Activated CD8-positive, alpha-beta memory T cell treated with anti-CD3 and anti-CD28 coated beads, Interleukin-2, amount 50 U/mL, for 4 hours (primary cell): Measurements from ENCODE around the gene RPL28.

ENCODE experiments used
- DNase-seq: peaks from one replicate; pipeline ENCODE4 v3.0.0-alpha.2; 2020

The RPL28 gene

DNA sequence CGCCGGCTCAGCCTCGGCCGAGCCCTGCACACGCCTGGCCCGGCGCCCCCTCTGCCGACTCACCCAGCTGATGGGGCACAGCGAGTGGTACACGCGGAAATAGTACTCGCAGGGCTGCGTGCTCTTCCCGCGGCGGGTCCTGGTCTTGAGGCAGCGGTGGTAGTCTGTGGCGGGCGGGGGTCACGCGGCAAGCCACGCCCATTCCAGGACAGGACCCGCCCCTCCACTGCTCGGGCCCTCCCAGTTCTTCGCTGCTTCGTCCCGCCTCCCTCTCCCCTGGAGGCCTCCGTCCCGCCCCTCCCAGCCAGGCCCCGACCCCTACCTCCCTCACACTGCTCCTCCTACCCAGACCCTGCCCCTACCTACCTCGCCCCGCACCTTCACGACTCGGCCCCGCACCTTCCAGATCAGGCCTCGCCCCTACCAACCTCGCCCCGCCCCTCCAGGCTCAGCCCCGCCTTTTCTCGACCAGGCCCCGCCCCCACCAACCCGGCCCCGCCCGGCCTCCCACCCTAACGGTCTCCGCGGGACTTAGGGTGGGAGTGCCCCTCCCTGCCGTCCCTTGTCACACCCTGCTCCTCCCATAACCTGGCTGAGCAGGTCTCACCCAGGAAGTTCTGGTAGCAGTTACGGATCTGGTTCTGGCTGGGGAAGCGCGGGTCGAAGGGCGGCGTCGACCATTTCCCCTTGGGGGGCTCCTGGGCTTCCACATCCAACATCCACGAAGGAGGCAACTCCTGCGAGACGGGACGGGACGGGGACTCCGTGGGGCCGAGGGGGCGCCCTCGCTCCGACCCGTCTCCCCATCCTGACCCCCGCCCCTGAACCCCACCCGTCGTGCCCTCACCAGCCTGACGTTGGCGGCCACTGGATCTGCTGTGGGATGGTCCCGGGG, 31.7 kb upstream of the RPL28 start:
- DNase-seq, result peak; percentile 57

GRCh38 chr19:55354698-55355212, 31.0 kb upstream of the RPL28 start, which contains the start of gene COX6B2:
COX6B2 (minus strand) TSS chr19:55354719; CDS start chr19:55354521, 198 bp downstream.
- DNase-seq, result no peak

GRCh38 chr19:55355213-55355821, 30.4 kb upstream of the RPL28 start:
- DNase-seq, result no peak

DNA sequence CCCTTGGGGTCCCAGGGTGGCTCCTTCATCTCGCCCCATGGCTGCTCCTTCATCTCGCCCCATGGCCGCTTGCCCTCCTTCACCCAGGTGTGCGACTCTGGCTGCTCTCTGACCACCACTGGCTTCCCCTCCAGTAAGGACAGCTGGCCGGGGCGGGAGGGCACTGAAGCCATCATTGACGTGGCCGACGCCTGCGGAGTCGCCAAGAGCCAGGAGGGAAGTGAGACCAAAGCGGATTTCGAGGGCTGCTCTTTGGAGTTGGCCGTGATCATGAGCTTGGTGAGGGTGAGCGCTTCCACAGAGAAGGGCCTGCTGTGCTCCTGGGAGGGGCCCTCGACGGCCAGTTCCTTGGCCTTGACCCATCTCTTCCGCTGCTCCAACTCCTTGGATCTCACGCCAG, 27.2 kb upstream of the RPL28 start:
- no peak for DNase-seq

DNA sequence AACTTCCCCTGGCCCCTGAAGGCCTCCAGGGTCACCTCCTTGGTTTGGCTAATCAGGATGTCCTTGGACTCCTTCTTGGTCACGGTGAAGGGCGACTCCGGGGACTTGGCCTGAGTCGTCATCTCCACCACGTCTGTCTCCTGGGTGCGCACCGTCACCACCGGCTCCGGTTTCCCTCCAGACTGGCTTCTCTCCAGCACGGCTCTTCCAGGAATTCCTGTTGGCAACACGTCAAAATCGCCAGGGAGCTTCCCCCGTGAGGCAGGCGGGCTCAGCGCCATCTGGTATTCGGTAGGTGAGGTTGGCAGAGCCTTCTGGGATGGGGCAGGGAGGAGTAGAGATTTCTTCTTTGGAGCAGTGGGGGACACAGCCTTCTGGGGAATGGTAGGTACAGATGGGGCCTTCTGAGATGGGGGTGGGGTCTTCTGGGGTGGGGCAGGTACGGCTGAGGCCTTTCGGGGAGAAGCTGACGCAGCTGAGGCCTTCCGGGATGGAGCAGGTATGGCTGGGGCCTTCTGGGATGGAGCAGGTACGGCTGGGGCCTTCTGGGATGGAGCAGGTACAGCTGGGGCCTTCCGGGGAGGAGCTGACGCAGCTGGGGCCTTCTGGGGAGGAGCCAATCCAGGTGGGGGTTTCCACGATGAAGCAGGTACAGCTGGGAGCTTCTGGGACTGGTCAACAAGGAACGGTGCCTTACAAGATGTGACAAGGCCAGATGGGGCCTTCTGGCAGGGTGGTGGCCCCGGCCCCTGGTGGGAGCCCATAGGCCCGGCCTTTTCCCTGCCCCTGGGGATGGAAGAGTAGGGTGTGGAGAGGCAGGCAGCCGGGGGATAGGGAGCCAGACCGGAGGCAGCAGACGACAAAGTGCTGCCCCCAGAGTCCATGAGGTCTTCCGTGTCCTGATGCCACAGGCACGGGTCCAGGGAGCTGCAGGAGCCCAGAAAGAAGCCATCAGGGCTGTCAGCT, 26.5 kb upstream of the RPL28 start:
- DNase-seq, result no peak

DNA sequence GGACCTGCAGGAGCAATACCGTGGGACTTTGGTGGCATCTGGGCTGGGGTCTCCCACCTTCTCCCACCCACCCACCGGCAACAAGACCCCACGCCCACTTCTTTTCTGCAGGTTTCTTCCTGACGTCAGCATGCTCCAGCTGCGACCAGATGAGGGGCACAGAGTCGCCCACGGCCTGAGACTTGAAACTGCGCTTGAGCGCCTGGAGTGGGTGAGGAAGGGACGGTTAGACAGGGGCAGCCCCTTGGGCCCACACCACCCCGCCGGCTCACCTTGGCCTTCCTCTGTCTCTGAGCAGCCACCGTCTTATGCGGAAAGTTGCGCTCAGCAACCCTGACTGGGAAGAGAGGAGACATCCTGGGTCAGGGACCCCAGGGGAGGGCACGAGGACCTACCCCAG, 24.8 kb upstream of the RPL28 start:
- DNase-seq, result no peak

- DNase-seq, result no peak
These were observed 23.4 kb upstream of the RPL28 start for GRCh38 chr19:55362174-55362989.

GRCh38 chr19:55362990-55363716, 22.6 kb upstream of the RPL28 start, which contains the start of gene GARIN5B:
GARIN5B (minus strand) TSS chr19:55363260; CDS start chr19:55363066, 194 bp downstream.
- no peak for DNase-seq

DNA sequence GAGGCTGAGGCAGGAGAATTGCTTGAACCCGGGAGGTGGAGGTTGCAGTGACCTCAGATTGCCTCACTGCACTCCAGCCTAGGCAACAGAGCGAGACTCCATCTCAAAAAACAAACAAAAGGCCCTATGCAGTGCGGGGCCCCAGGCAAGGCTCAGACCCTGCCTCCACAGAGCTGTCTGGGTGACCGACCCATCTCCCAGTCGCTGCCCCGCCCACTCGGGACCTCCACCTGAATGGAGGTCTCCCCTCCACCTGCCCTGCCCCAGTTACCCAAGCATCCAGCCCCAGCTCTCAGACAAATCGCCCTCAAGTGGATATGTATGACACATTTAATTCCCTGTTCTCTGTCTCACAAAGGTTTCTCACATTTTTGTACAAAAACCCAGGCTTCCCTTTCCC, 20.5 kb upstream of the RPL28 start:
- no peak for DNase-seq

GRCh38 chr19:55365964-55366363, 19.8 kb upstream of the RPL28 start:
- no peak for DNase-seq

DNA sequence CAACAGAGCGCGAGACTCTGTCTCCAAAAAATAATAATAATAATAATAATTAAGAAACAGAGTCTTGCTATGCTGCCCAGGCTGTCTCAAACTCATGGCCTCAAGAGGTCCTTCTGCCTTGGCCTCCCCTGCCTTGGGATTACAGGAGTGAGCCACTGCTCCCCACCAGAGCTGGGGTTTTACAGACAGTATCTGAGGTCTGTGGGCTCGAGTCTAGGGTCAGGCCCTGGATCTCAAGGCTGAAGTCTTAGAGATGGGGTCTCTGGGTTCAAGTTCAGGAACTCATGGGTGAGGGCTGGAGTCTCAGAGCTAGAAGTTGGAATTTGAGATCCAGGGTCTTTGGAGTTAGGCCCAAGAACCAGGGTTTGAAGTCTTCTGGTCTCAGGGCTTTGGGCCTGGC, 18.9 kb upstream of the RPL28 start:
- DNase-seq, result no peak

DNA sequence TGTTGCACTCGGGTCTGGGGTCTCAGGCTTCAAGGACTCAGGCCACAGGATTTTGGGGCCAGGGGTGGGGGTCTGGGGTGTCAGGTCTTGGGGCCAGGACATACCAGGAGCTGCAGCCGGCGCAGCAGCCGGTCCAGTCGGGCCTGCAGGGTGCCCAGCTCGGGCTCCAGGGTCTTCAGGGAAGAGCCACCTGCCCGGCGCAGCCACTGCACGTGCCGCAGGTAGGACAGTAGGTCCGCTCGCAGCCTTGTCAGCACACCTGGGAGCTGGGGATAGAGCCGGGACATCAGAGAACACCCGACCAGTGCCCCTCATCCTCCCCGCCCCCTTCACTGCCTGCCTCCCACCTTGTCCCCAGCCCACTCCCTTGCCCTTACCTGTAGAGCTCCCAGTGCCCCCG, 17.6 kb upstream of the RPL28 start:
- DNase-seq, result no peak

DNA sequence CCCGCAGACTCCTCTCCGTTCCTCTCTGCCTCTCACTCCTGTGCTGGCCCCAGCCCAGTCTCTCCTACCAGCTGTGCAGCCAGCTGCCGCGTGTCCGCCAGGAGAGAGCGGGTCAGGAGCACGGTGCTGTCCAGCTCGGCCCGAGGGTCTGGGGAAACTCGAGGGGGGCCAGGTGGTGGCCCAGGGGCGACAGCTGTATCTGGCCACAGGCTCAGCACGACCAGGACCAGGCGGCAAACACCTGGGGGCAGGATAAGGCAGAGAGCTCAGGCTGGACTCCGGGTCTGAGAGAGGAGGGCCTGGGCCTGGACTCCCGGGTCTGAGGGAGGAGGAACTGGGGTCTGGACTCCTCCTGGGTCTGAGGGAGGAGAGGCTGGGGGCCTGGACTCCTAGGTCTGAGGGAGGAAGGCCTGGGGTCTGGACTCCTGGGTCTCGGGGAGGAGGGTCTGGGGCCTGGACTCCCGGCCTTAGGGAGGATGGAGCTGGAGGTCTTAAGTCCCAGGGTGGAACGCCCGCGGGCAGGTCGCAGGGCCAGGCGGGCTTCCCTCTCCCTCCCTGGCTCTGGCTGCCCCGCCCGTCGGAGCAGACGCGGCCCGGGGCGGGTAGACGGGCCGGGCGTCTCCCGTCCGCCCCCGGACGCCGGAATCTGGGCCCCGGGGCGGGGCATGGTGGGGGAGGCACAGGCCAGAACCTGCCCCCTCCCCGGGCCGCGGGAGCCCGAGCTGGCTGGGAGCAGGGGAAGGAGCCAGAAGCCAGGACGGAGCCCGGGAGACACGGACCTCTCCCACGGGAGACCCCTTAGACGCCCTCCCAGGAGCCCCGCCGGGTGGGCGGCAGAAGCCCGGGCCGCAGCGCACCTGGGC, 16.8 kb upstream of the RPL28 start:
- peak; percentile 30 for DNase-seq

DNA sequence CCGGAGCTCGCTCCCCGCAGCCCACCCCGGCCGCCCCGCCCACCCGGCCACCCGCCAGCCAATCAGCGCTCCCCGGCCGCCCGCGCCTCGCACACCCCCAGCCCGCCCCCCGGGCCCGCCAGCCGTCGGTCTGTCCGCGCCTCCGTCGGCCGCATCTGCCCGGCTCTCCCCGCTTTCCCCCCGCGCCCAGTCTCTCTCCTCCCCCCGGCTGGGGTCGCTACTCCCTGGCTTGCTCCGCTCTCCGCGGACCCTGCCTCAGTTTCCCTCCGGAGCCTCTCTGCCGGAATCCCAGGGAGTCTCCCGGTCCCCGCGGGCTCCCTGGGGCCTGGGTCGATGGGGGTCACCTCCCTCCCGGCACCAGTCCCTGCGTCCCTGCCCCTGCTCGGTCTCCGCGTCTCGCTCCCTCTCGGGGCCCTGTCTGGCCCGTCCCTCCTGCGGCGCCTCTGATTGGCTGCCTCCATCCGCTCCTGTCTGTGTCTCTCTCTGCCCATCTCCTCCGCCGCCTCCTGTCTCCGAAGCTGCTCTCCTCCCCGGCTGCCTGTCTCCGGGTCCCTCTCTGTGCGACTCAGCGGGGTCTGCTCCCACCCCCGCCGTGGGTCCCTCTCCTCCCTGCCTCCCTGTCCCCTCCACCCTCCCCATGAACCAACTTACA, 16.0 kb upstream of the RPL28 start:
- DNase-seq, result peak; percentile 33

DNA sequence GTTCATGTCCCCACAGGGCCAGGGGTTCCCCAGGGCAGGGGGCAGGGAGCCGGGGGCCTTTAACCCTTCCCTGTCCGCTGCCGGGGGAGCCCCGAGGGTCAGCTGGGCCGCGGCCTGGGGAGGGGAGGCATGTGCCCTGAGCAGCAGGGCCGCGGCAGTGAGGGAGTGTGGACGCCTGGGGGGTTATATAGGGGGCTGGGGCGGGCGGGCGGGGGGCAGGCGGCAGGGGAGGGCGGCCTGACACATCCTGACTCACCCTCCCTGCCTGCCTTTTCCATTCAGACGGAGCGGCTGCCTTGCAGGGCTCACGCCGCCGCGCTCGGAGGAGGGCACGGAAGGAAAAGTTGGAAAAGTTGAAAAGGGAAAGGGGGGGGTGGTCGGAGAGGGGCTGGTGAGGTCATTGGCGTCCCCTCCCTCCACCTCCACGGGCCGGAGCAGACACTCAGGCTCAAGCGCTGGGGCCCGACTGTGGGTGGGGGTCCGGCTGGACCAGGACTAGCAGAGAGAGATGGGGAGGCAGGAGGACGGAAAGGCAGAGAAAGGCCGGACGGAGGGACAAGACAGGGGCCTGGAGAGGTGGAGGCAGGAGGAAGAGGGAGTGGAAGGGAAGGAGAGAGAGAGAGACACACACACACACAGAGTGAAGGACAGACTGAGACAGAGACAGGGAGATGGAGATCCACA, 15.3 kb upstream of the RPL28 start, which contains the start of gene IL11:
Gene IL11 (minus strand): TSS at position 159 of the 684 bp plus-strand sequence. CDS start 153 bp downstream, at position 6.
- no peak for DNase-seq

GRCh38 chr19:55372316-55373081, 13.2 kb upstream of the RPL28 start:
- peak; percentile 31 for DNase-seq

- no peak for DNase-seq
These were observed 12.3 kb upstream of the RPL28 start for GRCh38 chr19:55373306-55373992.
